HepG2 (cell line): Measurements from ENCODE around the gene ARL4D. TPM values are rescaled to one million over a fixed set of nuclear protein-coding genes. Genes with fewer than 3 reads are reported as not detected.

Source experiments
- EED ChIP-seq: sonication (generic); formaldehyde crosslinking; IDR thresholded peaks from 2 replicates; pipeline ENCODE4 v1.5.0; 2020; ENCODE audit warnings: mild to moderate bottlenecking, missing genetic modification reagents
- FOXP1 ChIP-seq, 2 experiments: fragments of 450-650 bp in 1 of 2; IDR thresholded peaks; 2 replicates each; pipeline ENCODE4 v1.6.1; 2017 to 2018; ENCODE audit warnings: antibody characterized with exemption in 1 of 2
- GATA4 ChIP-seq: sonication (generic); IDR thresholded peaks from 2 replicates; pipeline ENCODE4 v1.6.1; 2016; ENCODE audit warnings: antibody characterized with exemption, low read depth, borderline replicate concordance
- HMGA1 ChIP-seq: sonication (generic); formaldehyde crosslinking; conservative IDR thresholded peaks from 2 replicates; pipeline ENCODE4 v1.4.0; 2020; ENCODE audit warnings: missing genetic modification reagents
- KMT2A ChIP-seq: sonication (generic); formaldehyde crosslinking; IDR thresholded peaks from 2 replicates; pipeline ENCODE4 v1.4.0; 2020; ENCODE audit warnings: missing genetic modification reagents
- MIER2 ChIP-seq: IDR thresholded peaks from 2 replicates; pipeline ENCODE4 v1.6.1; 2016; ENCODE audit warnings: missing biosample characterization, missing genetic modification reagents
- NR1H2 ChIP-seq: sonication (generic); formaldehyde crosslinking; IDR thresholded peaks from 2 replicates; pipeline ENCODE4 v1.8.1; 2022; ENCODE audit warnings: low read depth, missing genetic modification reagents, borderline replicate concordance
- TMF1 ChIP-seq: sonication (generic); formaldehyde crosslinking; IDR thresholded peaks from 2 replicates; pipeline ENCODE4 v1.8.1; 2022; ENCODE audit warnings: low read depth, missing genetic modification reagents
- TP53 ChIP-seq: sonication (generic); formaldehyde crosslinking; conservative IDR thresholded peaks from 2 replicates; pipeline ENCODE4 v1.4.0; 2020; ENCODE audit warnings: missing genetic modification reagents
- YY1 ChIP-seq: IDR thresholded peaks from 2 replicates; pipeline ENCODE4 v1.6.1; 2011; ENCODE audit warnings: low read length, low read depth, moderate library complexity, mild to moderate bottlenecking; ENCODE audit not compliant: insufficient read depth, insufficient replicate concordance
- ZNF10 ChIP-seq: sonication (generic); formaldehyde crosslinking; IDR thresholded peaks from 2 replicates; pipeline ENCODE4 v1.4.0; 2020; ENCODE audit warnings: mild to moderate bottlenecking, low read depth, missing genetic modification reagents, borderline replicate concordance
- ZNF143 ChIP-seq: sonication (generic); formaldehyde crosslinking; IDR thresholded peaks from 2 replicates; pipeline ENCODE4 v1.4.0; 2020; ENCODE audit warnings: missing genetic modification reagents
- ZNF33A ChIP-seq: sonication (generic); formaldehyde crosslinking; IDR thresholded peaks from 2 replicates; pipeline ENCODE4 v1.5.1; 2020; ENCODE audit warnings: missing genetic modification reagents, mild to moderate bottlenecking, moderate library complexity, borderline replicate concordance
- ZNF451 ChIP-seq: sonication (generic); formaldehyde crosslinking; IDR thresholded peaks from 2 replicates; pipeline ENCODE4 v1.5.0; 2020; ENCODE audit warnings: mild to moderate bottlenecking, missing genetic modification reagents
- ZNF547 ChIP-seq: sonication (generic); formaldehyde crosslinking; IDR thresholded peaks from 2 replicates; pipeline ENCODE4 v1.5.1; 2020; ENCODE audit warnings: mild to moderate bottlenecking, missing genetic modification reagents
- ZNF563 ChIP-seq: sonication (generic); formaldehyde crosslinking; IDR thresholded peaks from 2 replicates; pipeline ENCODE4 v1.8.0; 2022; ENCODE audit warnings: mild to moderate bottlenecking, moderate library complexity, missing genetic modification reagents
- ZNF703 ChIP-seq: sonication (generic); formaldehyde crosslinking; IDR thresholded peaks from 2 replicates; pipeline ENCODE4 v1.5.1; 2020; ENCODE audit warnings: missing genetic modification reagents, mild to moderate bottlenecking, moderate library complexity, borderline replicate concordance
- ZNF709 ChIP-seq: sonication (generic); formaldehyde crosslinking; IDR thresholded peaks from 2 replicates; pipeline ENCODE4 v1.5.0; 2020; ENCODE audit warnings: mild to moderate bottlenecking, missing genetic modification reagents
- ZNF850 ChIP-seq: sonication (generic); formaldehyde crosslinking; conservative IDR thresholded peaks from 2 replicates; pipeline ENCODE4 v1.9.0; 2021; ENCODE audit warnings: mild to moderate bottlenecking, missing genetic modification reagents
- ZSCAN29 ChIP-seq: sonication (generic); formaldehyde crosslinking; conservative IDR thresholded peaks from 2 replicates; pipeline ENCODE4 v1.4.0; 2020; ENCODE audit warnings: mild to moderate bottlenecking, missing genetic modification reagents
- polyA plus RNA-seq, 8 experiments: library from polyadenylated mRNA; depleted of rRNA in 3 of 8; stranded (reverse) in 7 of 8; unstranded in 1 of 8; fragments of >200 nt; fragmentation: Illumina TruSeq in 4 of 8; extraction: Trizol in 4 of 8; gene quantifications; 2 replicates each; pipeline versions ENCODE4 v1.2.1 to v1.2.3, GENCODE V29; 2011 to 2016; ENCODE audit warnings: low read depth in 4 of 8, missing spikeins in 1 of 8, mixed read lengths in 1 of 8; ENCODE audit not compliant: insufficient read depth in 1 of 8
- total RNA-seq, 5 experiments: library from RNA; depleted of rRNA; stranded (reverse); fragments of >200 nt; fragmentation: Illumina TruSeq; extraction: Trizol; gene quantifications; 2 replicates each; pipeline ENCODE4 v1.2.3, GENCODE V29; 2016; ENCODE audit warnings: low read depth in 1 of 5
- TF ChIP-seq, protein P1 (sequence below): sonication (generic); formaldehyde crosslinking; conservative IDR thresholded peaks from 2 replicates; pipeline ENCODE4 v1.4.0; 2020; ENCODE audit warnings: missing genetic modification reagents
- TF ChIP-seq, protein P2 (sequence below): sonication (generic); formaldehyde crosslinking; IDR thresholded peaks from 2 replicates; pipeline ENCODE4 v1.4.0; 2020; ENCODE audit warnings: missing genetic modification reagents; ENCODE audit errors: not compliant biosample characterization
- TF ChIP-seq, protein P3 (sequence below): sonication (generic); formaldehyde crosslinking; IDR thresholded peaks from 2 replicates; pipeline ENCODE4 v1.8.1; 2022; ENCODE audit warnings: low read depth, mild to moderate bottlenecking, missing genetic modification reagents
- TF ChIP-seq, protein P4 (sequence below): sonication (generic); formaldehyde crosslinking; IDR thresholded peaks from 2 replicates; pipeline ENCODE4 v1.8.0; 2022; ENCODE audit warnings: mild to moderate bottlenecking, missing genetic modification reagents, moderate library complexity

Gene ARL4D
- total and polyA plus RNA-seq, 2 of the 13 experiments (the other 11 are each of a cell fraction or from before 2014, with no cell fraction given) = 9.0 to 25.9 TPM

DNA sequence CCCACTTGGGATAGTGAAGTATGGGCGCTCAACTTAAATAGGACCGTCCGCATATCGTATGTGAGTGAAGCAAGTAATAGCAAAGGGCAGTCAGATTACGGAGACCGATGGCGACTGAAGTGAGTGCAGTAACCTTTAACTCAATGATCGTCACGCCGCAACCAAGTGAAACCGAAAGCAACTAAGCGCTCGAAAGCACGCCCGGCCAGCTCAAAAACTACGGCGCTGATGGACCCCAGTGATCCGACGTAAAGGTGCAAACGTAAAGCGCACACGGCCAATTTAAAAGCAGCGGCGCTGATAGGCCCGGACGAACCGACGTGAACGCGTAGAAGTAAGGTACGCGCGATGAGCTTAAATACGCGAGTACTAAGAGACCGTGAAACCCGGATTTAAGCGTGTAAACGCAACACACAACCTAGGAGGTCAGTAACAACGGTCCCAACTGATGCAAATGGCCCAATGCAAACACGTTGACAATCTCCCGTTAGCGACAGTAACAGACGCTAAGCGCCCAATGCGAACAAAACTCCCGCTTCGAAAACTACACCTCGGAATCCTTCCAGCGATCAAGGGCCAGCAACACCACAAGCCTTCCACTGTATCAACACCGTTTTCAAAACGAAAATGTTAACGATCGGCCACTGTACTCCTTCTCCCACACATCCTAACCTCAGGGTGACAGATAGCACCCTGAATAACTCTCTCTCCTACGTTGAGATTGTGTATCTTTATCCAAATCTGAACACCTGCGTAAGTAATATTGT, 37.9 kb upstream of the ARL4D start (continued):
- TF ChIP-seq ZNF703 (CRISPR knock-in tag) (no peak), HMGA1 (CRISPR knock-in tag) (no peak), ZNF547 (CRISPR knock-in tag) (peak; percentile 94), NR1H2 (CRISPR knock-in tag) (peak; percentile 79; the same call in 1 of the 2 replicates), ZNF10 (CRISPR knock-in tag) (no peak), ZNF33A (CRISPR knock-in tag) (no peak), ZSCAN29 (CRISPR knock-in tag) (peak; percentile 100), EED (CRISPR knock-in tag) (peak; percentile 90; the same call in 1 of the 2 replicates), ZNF850 (CRISPR knock-in tag) (no peak), ZNF451 (CRISPR knock-in tag) (0 out of 2 replicates have a peak, but pooled peaks have one; percentile 46), ZNF563 (peak; percentile 69; the same call in 1 of the 2 replicates), KMT2A (CRISPR knock-in tag) (peak; percentile 85; the same call in 1 of the 2 replicates), TP53 (peak; percentile 90), FOXP1 (IDR thresholded peaks at IDR 0.05) (no peak), FOXP1 (CRISPR knock-in tag; IDR thresholded peaks at IDR 0.05) (no peak), MIER2 (CRISPR knock-in tag) (peak; percentile 70), ZNF143 (CRISPR knock-in tag) (peak; percentile 88), YY1 (peak; percentile 69), TMF1 (CRISPR knock-in tag) (peak; percentile 88; the same call in 1 of the 2 replicates), ZNF709 (peak; percentile 94; the same call in 1 of the 2 replicates), GATA4 (peak; percentile 100)
- TF ChIP-seq, protein P1, sequence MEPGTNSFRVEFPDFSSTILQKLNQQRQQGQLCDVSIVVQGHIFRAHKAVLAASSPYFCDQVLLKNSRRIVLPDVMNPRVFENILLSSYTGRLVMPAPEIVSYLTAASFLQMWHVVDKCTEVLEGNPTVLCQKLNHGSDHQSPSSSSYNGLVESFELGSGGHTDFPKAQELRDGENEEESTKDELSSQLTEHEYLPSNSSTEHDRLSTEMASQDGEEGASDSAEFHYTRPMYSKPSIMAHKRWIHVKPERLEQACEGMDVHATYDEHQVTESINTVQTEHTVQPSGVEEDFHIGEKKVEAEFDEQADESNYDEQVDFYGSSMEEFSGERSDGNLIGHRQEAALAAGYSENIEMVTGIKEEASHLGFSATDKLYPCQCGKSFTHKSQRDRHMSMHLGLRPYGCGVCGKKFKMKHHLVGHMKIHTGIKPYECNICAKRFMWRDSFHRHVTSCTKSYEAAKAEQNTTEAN (CRISPR knock-in tag) = peak; percentile 91
- TF ChIP-seq, protein P2, sequence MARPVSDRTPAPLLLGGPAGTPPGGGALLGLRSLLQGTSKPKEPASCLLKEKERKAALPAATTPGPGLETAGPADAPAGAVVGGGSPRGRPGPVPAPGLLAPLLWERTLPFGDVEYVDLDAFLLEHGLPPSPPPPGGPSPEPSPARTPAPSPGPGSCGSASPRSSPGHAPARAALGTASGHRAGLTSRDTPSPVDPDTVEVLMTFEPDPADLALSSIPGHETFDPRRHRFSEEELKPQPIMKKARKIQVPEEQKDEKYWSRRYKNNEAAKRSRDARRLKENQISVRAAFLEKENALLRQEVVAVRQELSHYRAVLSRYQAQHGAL (CRISPR knock-in tag) = peak; percentile 40
- TF ChIP-seq, protein P3, sequence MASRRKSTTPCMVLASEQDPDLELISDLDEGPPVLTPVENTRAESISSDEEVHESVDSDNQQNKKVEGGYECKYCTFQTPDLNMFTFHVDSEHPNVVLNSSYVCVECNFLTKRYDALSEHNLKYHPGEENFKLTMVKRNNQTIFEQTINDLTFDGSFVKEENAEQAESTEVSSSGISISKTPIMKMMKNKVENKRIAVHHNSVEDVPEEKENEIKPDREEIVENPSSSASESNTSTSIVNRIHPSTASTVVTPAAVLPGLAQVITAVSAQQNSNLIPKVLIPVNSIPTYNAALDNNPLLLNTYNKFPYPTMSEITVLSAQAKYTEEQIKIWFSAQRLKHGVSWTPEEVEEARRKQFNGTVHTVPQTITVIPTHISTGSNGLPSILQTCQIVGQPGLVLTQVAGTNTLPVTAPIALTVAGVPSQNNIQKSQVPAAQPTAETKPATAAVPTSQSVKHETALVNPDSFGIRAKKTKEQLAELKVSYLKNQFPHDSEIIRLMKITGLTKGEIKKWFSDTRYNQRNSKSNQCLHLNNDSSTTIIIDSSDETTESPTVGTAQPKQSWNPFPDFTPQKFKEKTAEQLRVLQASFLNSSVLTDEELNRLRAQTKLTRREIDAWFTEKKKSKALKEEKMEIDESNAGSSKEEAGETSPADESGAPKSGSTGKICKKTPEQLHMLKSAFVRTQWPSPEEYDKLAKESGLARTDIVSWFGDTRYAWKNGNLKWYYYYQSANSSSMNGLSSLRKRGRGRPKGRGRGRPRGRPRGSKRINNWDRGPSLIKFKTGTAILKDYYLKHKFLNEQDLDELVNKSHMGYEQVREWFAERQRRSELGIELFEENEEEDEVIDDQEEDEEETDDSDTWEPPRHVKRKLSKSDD = peak; percentile 97
- TF ChIP-seq, protein P4, sequence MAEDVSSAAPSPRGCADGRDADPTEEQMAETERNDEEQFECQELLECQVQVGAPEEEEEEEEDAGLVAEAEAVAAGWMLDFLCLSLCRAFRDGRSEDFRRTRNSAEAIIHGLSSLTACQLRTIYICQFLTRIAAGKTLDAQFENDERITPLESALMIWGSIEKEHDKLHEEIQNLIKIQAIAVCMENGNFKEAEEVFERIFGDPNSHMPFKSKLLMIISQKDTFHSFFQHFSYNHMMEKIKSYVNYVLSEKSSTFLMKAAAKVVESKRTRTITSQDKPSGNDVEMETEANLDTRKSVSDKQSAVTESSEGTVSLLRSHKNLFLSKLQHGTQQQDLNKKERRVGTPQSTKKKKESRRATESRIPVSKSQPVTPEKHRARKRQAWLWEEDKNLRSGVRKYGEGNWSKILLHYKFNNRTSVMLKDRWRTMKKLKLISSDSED = no peak
